Upper lobe of left lung (tissue), 4 donors: Measurements from ENCODE around the gene ARHGAP10.

Experiments
- CTCF ChIP-seq, 6 experiments: fragments of 450-650 bp in 4 of 6; fragments of 200-600 bp in 2 of 6; sonication (generic) in 2 of 6; IDR thresholded peaks; one replicate each; pipeline ENCODE4 v1.5.1; 2016 to 2019; ENCODE audit warnings: antibody characterized with exemption in 6 of 6
- POLR2A ChIP-seq, 4 donors: fragments of 450-650 bp; IDR thresholded peaks; one replicate each; pipeline ENCODE4 v1.5.1; 2016 to 2017; ENCODE audit warnings: antibody characterized with exemption in 4 of 4, mild to moderate bottlenecking in 2 of 4
- POLR2AphosphoS5 ChIP-seq, 2 donors: sonication (generic); formaldehyde crosslinking; IDR thresholded peaks; one replicate each; pipeline ENCODE4 v1.5.1; 2017; ENCODE audit warnings: antibody characterized with exemption in 2 of 2

DNA sequence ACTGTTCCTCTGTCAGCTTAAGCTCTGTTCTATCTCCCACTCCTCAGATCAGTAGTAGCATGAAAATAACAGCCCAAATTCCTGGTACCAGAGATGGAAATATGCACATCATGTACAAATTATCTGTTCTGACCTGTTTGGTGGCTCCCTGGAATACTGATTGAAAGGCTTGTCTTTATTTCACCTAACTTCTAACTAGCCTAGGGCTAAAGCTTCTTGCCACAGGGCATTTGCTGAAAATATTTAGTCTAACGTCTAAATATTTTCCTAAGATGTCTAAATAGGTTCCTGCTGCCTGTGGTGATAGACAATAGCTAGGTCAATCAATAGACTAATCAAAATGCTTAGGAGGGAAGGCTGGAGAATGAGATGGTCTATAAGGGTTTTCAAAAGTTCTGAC is 35.0 kb upstream of the ARHGAP10 start:
- TF ChIP-seq CTCF (IDR thresholded peaks at IDR 0.05) (no peak), POLR2AphosphoS5 (IDR thresholded peaks at IDR 0.05) (no peak), POLR2A (IDR thresholded peaks at IDR 0.05) (no peak)
